Choroid plexus epithelial cell (primary cell): ENCODE data around the gene CSMD2.

ENCODE experiments used
- DNase-seq: peaks from one replicate; pipeline ENCODE4 v3.0.0-alpha.2; 2010; ENCODE audit warnings: low read depth
- H3K4me3 ChIP-seq: 2 replicates; pipeline ENCODE4 v1.5.1; 2011; ENCODE audit warnings: low read depth, mild to moderate bottlenecking, control low read depth, low read length, moderate library complexity
- CTCF ChIP-seq: conservative IDR thresholded peaks from 2 replicates; pipeline ENCODE4 v1.5.1; 2011; ENCODE audit warnings: low read depth, mild to moderate bottlenecking, control low read depth, inconsistent platforms, low read length, moderate library complexity

Gene CSMD2

GRCh38 chr1:33741749-33742148 is 423.3 kb downstream of the CSMD2 start:
- DNase-seq, result no peak
- H3K4me3 ChIP-seq, result no peak overlapping the region
- TF ChIP-seq CTCF, result no peak

GRCh38 chr1:33740040-33740744 is 424.8 kb downstream of the CSMD2 start:
- TF ChIP-seq CTCF, result no peak
- no peak for DNase-seq
- H3K4me3 ChIP-seq, result no peak overlapping the region

GRCh38 chr1:33738976-33739375 is 426.1 kb downstream of the CSMD2 start:
- no peak for TF ChIP-seq CTCF
- no peak for DNase-seq
- H3K4me3 ChIP-seq, result no peak overlapping the region

GRCh38 chr1:33738536-33738935 is 426.5 kb downstream of the CSMD2 start:
- no peak for DNase-seq
- H3K4me3 ChIP-seq, result no peak overlapping the region
- no peak for TF ChIP-seq CTCF

- TF ChIP-seq CTCF, result no peak
- no peak overlapping the region for H3K4me3 ChIP-seq
- no peak for DNase-seq
These were observed 428.5 kb downstream of the CSMD2 start for GRCh38 chr1:33736496-33736895.

- peak; percentile 6 for DNase-seq
These were observed 429.4 kb downstream of the CSMD2 start for GRCh38 chr1:33735624-33736023.

More at GRCh38 chr1:33735624-33736023, 429.4 kb downstream of the CSMD2 start:
- no peak overlapping the region for H3K4me3 ChIP-seq
- peak; percentile 13 for TF ChIP-seq CTCF
